Stimulated activated CD4-positive, alpha-beta T cell treated with anti-CD3 and anti-CD28 coated beads, Interleukin-1b, Interleukin-23, amount 100 ng/mL, for 24 hours (primary cell): ENCODE measurements around the gene DBH.
A peak's percentile ranks its signal among the peaks of the same experiment; 100 is the strongest.

Experiments used
- DNase-seq, 4 experiments: peaks; one replicate each; pipeline ENCODE4 v3.0.0-alpha.2; 2020; ENCODE audit warnings: low read depth in 4 of 4, low spot score in 1 of 4

DBH gene

GRCh38 chr9:133681658-133682306, 45.6 kb downstream of the DBH start:
- DNase-seq, result no peak

- no peak for DNase-seq
Observed at GRCh38 chr9:133682818-133683585, 46.8 kb downstream of the DBH start.

GRCh38 chr9:133683586-133684120, 47.5 kb downstream of the DBH start:
- DNase-seq, result peak in 2 of 4 experiments; percentile 36 to 37

DNA sequence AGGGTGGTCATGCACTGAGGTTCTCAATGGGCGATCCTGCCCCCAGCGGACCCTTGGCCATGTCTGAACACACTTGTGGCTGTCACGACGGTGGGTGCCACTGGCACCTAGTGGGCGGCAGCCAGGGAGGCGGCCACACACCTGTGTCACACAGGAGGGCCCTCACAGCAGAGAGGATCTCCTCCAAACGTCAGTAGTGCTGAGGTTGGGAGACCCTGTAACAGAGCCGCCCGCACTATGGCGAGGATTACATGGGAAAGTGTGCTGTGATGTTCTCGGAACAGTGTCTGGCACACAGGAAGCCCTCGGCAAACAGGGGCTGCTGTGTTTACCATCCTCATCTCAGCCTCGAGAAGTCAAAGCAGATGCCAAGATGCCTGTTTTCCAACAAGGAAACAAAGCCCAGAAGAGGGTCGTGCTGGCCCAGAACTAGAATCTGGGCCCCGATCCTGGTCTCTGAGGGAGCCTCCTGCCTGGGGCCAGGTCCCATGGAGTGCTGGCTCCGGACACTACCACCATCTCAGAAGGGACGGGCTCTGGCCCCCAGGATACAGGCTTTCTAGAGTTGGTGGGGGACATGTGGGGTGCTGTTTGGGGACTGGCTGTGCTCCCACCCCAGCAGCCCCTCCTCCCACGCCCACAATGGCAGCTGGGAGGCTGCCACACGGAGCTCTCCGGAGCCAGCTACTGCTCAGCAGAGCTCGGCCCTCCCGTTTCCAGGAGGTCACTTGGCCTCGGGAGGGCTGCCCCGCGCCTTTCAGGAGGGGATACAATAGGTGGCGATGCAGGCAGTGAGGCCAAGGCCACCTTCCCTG, 48.2 kb downstream of the DBH start:
- DNase-seq, result no peak

GRCh38 chr9:133684936-133685361, 48.8 kb downstream of the DBH start:
- DNase-seq, result no peak

DNA sequence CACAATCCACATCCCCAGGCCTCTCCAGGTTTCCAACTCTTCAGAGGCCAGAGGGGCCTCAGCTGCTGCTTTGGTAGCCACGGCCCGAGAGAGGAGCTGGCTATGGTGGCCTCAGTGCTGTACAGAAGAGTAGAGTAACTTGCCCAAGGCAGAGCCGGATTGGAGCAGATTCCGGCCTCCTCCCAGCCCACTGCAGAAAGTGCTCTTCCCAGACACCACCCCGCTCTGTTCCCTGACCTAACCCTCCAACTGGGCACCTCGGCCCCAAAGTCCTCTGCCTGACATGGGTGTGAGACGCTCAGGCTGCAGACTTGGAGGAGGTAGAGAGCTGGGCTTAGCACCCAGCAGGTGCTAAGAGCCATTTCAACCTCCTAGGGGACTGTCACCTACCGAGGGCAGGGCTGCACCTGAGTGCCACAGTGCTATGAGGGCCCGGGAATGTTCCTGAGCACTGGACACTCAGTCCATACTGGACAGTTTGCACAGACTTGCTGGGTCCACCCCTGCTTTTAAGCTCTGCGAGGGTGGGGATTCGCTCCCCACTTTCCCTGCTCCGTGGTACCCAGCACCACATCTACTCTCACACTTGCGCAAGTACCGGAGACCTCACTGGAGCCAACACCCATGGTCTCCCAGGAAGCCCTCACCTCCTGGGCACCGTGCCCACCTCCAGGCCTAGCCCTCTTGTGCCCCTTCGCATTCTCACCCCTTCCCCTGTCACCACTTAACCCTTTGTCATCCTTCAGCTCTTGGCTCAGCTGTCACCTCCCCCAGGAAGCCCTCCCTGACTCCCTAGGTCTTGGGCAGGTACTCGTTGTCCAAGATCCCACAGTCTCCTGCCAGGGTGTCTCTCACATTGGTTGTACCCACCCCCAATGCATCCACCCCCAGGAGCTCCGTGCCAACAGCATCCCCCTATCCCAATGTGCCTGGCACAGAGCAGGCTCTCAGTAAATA, 49.8 kb downstream of the DBH start:
- DNase-seq, result no peak

DNA sequence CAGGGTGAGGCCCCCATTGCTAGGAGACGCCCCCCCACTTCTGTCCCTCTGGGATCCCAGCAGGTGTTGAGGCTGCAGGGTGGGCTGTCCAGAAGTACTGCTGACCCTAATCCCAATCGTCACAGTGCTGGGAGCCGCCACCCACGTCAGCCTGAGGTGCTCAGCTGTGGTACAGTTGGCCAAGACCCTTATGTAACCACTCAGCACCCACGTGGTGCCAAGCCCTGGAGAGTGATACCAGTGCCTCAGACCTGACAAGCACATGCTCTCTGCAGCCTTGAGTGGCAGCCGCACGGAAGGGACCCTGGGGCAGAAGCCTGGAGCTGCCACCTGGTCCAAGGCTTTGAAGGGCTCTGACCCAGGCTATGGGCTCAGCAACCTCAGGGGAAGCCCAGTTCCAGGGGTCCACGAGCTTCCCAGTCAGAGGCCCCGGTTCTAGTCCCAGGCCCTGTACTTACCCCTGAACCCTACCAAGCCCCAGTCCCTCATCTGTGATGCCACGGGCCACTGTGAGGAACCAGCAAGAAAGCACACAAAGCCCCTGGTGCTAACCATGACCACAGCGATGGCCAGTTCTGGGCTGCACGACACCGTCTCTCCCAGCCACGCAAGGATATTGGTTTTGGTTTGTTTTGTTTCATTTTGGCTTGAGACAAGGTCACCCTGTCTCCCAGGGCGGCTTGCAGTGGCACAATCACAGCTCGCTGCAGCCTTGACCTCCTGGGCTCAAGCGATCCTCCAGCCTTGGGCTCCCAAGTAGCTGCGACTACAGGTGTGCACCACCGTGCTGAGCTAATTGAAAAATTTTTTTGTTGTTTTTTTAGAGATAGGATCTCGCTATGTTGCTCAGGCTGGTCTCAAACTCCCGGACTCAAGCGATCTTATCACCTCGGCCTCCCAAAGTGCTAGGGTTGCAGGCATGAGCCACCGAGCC, 50.7 kb downstream of the DBH start:
- no peak for DNase-seq

GRCh38 chr9:133687856-133688761, 51.9 kb downstream of the DBH start:
- DNase-seq, result no peak

GRCh38 chr9:133689151-133689763, 53.1 kb downstream of the DBH start:
- DNase-seq, result no peak

- no peak for DNase-seq
Observed at GRCh38 chr9:133690081-133690561, 54.0 kb downstream of the DBH start.

DNA sequence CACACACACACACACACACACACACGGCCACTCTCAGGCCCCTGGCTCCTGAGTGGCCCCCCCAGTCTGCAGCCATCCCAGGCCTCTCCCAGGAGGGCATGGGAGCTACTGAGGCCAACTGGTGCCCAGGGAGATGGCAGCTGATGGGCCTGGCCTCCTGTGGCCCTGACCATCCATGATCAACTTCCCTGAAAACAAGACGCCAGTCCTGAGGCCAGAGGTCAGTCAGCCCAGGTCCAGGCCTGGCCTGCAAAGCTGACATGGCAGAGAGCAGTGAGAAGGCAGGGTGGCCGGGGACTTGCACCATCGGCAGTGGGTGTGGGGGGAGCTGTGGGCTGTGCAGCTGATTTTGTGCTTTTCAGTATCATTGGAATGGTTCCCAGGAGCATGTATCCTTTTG, 55.0 kb downstream of the DBH start:
- no peak for DNase-seq

DNA sequence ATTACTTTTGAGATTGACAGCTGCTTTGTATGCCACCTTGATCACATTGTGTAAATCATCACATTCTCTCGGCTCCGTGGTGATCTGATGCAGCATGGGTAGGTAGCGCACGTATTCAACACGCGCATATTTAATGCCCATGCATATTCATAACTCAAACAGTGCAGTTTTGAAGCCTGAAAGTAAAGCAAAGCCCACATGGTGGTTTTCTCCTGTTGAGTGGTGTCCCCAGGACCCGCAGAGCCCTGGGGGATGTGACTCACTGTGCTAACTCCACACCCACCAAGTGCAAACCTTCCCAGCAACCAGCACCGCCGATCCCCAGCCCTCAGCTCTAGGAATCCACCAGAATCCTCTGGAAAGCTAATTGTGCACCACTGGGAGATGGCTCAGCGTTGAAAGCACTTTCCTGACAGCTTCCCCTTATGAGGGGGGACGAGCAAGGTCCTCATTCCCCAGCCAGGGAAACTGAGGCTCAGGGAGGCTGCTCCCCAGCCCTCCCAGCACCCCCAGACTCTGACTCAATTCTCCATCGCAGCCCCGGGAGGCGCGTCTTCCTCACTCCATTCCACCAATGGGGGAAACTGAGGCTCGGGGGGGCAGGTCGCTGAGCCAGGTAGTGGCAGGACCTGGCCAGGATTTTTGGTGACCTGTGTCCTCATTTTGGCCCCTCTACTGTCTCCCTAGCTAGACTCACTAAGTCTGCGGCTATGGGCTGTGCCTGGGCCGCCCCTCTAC, 55.6 kb downstream of the DBH start:
- peak in 1 of 4 experiments; percentile 13 for DNase-seq

- no peak for DNase-seq
Observed at GRCh38 chr9:133692364-133692985, 56.3 kb downstream of the DBH start.

- DNase-seq, result no peak
Observed at GRCh38 chr9:133693116-133693515, 57.0 kb downstream of the DBH start.

DNA sequence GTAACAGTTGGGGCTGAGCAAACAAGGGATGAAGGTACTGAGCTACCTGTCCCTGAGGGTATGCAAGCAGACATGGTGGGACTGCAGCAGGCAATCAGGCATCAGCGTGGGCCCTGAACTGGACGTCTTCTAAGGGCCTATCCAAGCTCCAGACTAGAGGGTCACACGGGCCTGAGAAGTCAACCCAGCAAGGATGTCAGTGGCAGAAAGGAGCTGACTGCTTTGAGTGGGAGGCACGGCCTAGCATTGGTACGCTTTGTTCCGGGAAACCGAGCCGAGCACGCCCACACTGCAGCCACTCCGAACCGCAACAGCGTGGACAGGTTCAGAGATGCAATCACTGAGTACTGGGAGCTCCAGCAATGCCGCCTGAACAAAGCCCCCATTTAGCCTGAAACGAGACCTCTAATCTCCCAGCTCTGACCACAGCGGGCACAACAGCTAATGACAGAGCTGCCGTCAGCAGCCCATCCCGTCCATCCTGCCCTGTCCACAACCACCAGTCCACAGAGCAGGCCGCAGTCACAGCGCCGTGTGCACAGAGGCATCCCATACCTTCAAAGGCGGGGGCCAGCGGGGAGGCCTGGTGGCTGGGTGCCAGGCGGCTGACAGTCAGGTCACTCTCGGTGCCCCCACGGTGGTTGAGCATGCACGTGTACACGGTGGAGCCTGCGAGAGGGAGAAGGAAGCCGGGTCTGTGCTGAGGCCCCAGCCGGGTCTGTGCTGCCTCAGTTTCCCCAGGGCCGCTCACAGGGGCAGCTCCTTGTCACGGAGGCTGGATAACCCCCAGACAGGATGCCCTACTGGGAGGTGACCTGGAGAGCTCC, 57.8 kb downstream of the DBH start:
- no peak for DNase-seq

GRCh38 chr9:133694686-133695085, 58.5 kb downstream of the DBH start:
- no peak for DNase-seq
